ENCODE results near the gene C1QL3.

The C1QL3 gene

GRCh38 chr10:16544591-16544990 is 22.9 kb upstream of the C1QL3 start:
- no peak overlapping the region for H3K23ac ChIP-seq (ENCODE audit: low read depth, low read length, poor library complexity)
- H2AFZ ChIP-seq (ENCODE audit: low read length): no peak overlapping the region
- no peak overlapping the region for H3K9ac ChIP-seq (ENCODE audit: low read depth, low read length, poor library complexity)
- H3K79me1 ChIP-seq (ENCODE audit: low read depth, low read length): no peaks in the 10 kb centered on the region
- H2BK15ac ChIP-seq (ENCODE audit: low read length): no peak overlapping the region
- H4K91ac ChIP-seq (ENCODE audit: low read depth, low read length, poor library complexity): no peak overlapping the region
- H3K27ac ChIP-seq (replicated peaks; ENCODE audit: low read length): no peak overlapping the region
- no peaks in the 10 kb centered on the region for H3K36me3 ChIP-seq (replicated peaks in 1 of 2; ENCODE audit: control insufficient read depth in 2 of 2, insufficient read depth in 2 of 2, low read length in 2 of 2)
- H3K4me1 ChIP-seq (ENCODE audit: control insufficient read depth in 2 of 2, insufficient read depth in 1 of 2, low read depth in 1 of 2, low read length in 2 of 2): no peaks in the 10 kb centered on the region
- no peak overlapping the region for H3K14ac ChIP-seq (ENCODE audit: low read length)
- H3K9me3 ChIP-seq (replicated peaks in 1 of 2; ENCODE audit: control insufficient read depth in 2 of 2, insufficient read depth in 1 of 2, low read depth in 1 of 2, low read length in 2 of 2): no peaks in the 10 kb centered on the region
- H3K4me3 ChIP-seq (ENCODE audit: low read length in 2 of 2): no peak overlapping the region
- no peak overlapping the region for H2BK12ac ChIP-seq (ENCODE audit: low read length)
- no peak overlapping the region for H3K4ac ChIP-seq (ENCODE audit: low read length)
- WGBS, 2 donors (ENCODE audit: extremely low coverage in 2 of 2, insufficient read length in 2 of 2, insufficient replicate concordance in 1 of 2): no CpG with 5 or more reads among the region's 4 CpGs
- peaks cover 0 to 7% (median 0%) of the 10 kb centered on the region in 3 experiments for H3K27me3 ChIP-seq (ENCODE audit: control insufficient read depth in 3 of 3, insufficient read depth in 3 of 3, low read depth in 1 of 3, low read length in 3 of 3)
- H2BK120ac ChIP-seq (ENCODE audit: low read depth, low read length): no peak overlapping the region
- no peak overlapping the region for H4K8ac ChIP-seq (ENCODE audit: low read depth, low read length)
- no peak overlapping the region for H3K4me2 ChIP-seq (ENCODE audit: insufficient read depth, low read length, poor library complexity, severe bottlenecking)
- no peak overlapping the region for H3K18ac ChIP-seq (ENCODE audit: low read length)
- no peak overlapping the region for H2BK5ac ChIP-seq (ENCODE audit: low read length)
- no peak overlapping the region for H2AK5ac ChIP-seq (ENCODE audit: low read depth, low read length)
- no peak for DNase-seq (ENCODE audit: low spot score)

- Histone ChIP-seq H3K9ac (ENCODE audit: low read depth, low read length, poor library complexity) (no peak overlapping the region), H3K4me3 (ENCODE audit: low read length in 2 of 2) (no peak overlapping the region), H3K36me3 (replicated peaks in 1 of 2; ENCODE audit: control insufficient read depth in 2 of 2, insufficient read depth in 2 of 2, low read length in 2 of 2) (no peaks in the 10 kb centered on the region), H3K27ac (replicated peaks; ENCODE audit: low read length) (no peak overlapping the region), H2AK5ac (ENCODE audit: low read depth, low read length) (no peak overlapping the region), H3K23ac (ENCODE audit: low read depth, low read length, poor library complexity) (no peak overlapping the region), H3K9me3 (replicated peaks in 1 of 2; ENCODE audit: control insufficient read depth in 2 of 2, insufficient read depth in 1 of 2, low read depth in 1 of 2, low read length in 2 of 2) (no peaks in the 10 kb centered on the region), H3K27me3 (ENCODE audit: control insufficient read depth in 3 of 3, insufficient read depth in 3 of 3, low read depth in 1 of 3, low read length in 3 of 3) (peaks cover 0 to 7% (median 0%) of the 10 kb centered on the region in 3 experiments), H2BK12ac (ENCODE audit: low read length) (no peak overlapping the region), H3K79me1 (ENCODE audit: low read depth, low read length) (no peaks in the 10 kb centered on the region), H3K14ac (ENCODE audit: low read length) (no peak overlapping the region), H2AFZ (ENCODE audit: low read length) (no peak overlapping the region), H4K91ac (ENCODE audit: low read depth, low read length, poor library complexity) (no peak overlapping the region), H4K8ac (ENCODE audit: low read depth, low read length) (no peak overlapping the region), H2BK15ac (ENCODE audit: low read length) (no peak overlapping the region), H2BK120ac (ENCODE audit: low read depth, low read length) (no peak overlapping the region), H3K4ac (ENCODE audit: low read length) (no peak overlapping the region), H3K18ac (ENCODE audit: low read length) (no peak overlapping the region), H3K4me2 (ENCODE audit: insufficient read depth, low read length, poor library complexity, severe bottlenecking) (no peak overlapping the region), H2BK5ac (ENCODE audit: low read length) (no peak overlapping the region), H3K4me1 (ENCODE audit: control insufficient read depth in 2 of 2, insufficient read depth in 1 of 2, low read depth in 1 of 2, low read length in 2 of 2) (no peaks in the 10 kb centered on the region)
- WGBS, 2 donors (ENCODE audit: extremely low coverage in 2 of 2, insufficient read length in 2 of 2, insufficient replicate concordance in 1 of 2): no CpG with 5 or more reads among the region's 3 CpGs
- DNase-seq (ENCODE audit: low spot score): no peak
Observed at GRCh38 chr10:16544099-16544498, 22.4 kb upstream of the C1QL3 start.

DNA sequence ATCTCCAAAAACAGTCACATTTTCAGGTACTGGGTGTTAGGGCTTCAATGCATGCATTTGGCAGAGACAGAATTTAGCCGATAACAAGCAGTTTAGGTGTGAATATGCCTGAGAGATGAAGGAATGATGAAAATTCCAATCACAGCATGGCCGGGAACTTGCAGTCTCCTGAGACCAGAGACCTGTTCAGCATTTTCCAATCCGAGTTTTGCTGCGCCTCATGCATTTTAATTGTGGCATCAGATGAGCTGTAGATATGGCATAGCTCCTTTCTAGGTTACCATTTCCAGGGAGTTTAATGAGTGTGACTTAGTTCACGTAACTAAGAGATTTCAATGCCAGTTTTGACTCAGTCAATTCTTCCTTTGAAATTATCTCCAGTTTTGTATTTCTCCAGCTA is 14.5 kb upstream of the C1QL3 start:
- H3K18ac ChIP-seq (ENCODE audit: low read length): no peak overlapping the region
- no peak overlapping the region for H4K8ac ChIP-seq (ENCODE audit: low read depth, low read length)

DNA sequence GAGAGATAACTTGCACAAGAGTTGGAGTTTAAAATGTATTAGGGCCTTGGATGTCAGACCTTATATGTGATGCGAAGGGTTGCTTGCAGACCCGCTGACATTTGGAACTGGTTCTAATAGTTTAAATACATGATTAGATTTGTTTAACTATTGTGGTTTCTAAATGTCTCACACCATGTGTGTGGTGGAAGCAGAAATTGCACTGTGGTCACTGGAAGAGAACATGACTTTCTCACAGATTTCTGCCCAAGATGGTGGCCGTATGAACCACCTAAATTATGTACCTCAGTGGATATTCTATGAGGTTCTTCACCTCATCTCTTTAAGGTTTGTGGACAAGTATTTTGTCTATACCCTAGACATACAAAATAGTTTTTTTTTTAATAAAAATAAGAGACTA is 8.2 kb upstream of the C1QL3 start:
- Histone ChIP-seq H3K36me3 (replicated peaks in 1 of 2; ENCODE audit: control insufficient read depth in 2 of 2, insufficient read depth in 2 of 2, low read length in 2 of 2) (no peaks in the 10 kb centered on the region), H3K4me2 (ENCODE audit: insufficient read depth, low read length, poor library complexity, severe bottlenecking) (no peak overlapping the region), H4K91ac (ENCODE audit: low read depth, low read length, poor library complexity) (no peak overlapping the region), H3K27me3 (ENCODE audit: control insufficient read depth in 3 of 3, insufficient read depth in 3 of 3, low read depth in 1 of 3, low read length in 3 of 3) (peaks cover 0 to 53% (median 0%) of the 10 kb centered on the region in 3 experiments), H2AK5ac (ENCODE audit: low read depth, low read length) (no peak overlapping the region), H2AFZ (ENCODE audit: low read length) (no peak overlapping the region), H3K9me3 (replicated peaks in 1 of 2; ENCODE audit: control insufficient read depth in 2 of 2, insufficient read depth in 1 of 2, low read depth in 1 of 2, low read length in 2 of 2) (no peaks in the 10 kb centered on the region), H2BK5ac (ENCODE audit: low read length) (no peak overlapping the region), H3K4ac (ENCODE audit: low read length) (no peak overlapping the region), H3K4me3 (ENCODE audit: low read length in 2 of 2) (no peak overlapping the region), H3K18ac (ENCODE audit: low read length) (no peak overlapping the region), H3K79me1 (ENCODE audit: low read depth, low read length) (no peaks in the 10 kb centered on the region), H3K27ac (replicated peaks; ENCODE audit: low read length) (no peak overlapping the region), H2BK120ac (ENCODE audit: low read depth, low read length) (no peak overlapping the region), H3K14ac (ENCODE audit: low read length) (no peak overlapping the region), H2BK15ac (ENCODE audit: low read length) (no peak overlapping the region), H2BK12ac (ENCODE audit: low read length) (no peak overlapping the region), H3K23ac (ENCODE audit: low read depth, low read length, poor library complexity) (no peak overlapping the region), H4K8ac (ENCODE audit: low read depth, low read length) (no peak overlapping the region), H3K9ac (ENCODE audit: low read depth, low read length, poor library complexity) (no peak overlapping the region), H3K4me1 (ENCODE audit: control insufficient read depth in 2 of 2, insufficient read depth in 1 of 2, low read depth in 1 of 2, low read length in 2 of 2) (peaks cover 0 to 5% of the 10 kb centered on the region in 2 donors)
- WGBS, 2 donors (ENCODE audit: extremely low coverage in 2 of 2, insufficient read length in 2 of 2, insufficient replicate concordance in 1 of 2): no CpG with 5 or more reads among the region's 3 CpGs
- no peak for DNase-seq (ENCODE audit: low spot score)

More for the DNA sequence above, 14.5 kb upstream of the C1QL3 start:
- Histone ChIP-seq H3K4me1 (ENCODE audit: control insufficient read depth in 2 of 2, insufficient read depth in 1 of 2, low read depth in 1 of 2, low read length in 2 of 2) (no peaks in the 10 kb centered on the region), H3K79me1 (ENCODE audit: low read depth, low read length) (no peaks in the 10 kb centered on the region), H3K4me2 (ENCODE audit: insufficient read depth, low read length, poor library complexity, severe bottlenecking) (no peak overlapping the region), H3K4ac (ENCODE audit: low read length) (no peak overlapping the region), H3K23ac (ENCODE audit: low read depth, low read length, poor library complexity) (no peak overlapping the region), H2BK5ac (ENCODE audit: low read length) (no peak overlapping the region), H3K27ac (replicated peaks; ENCODE audit: low read length) (no peak overlapping the region), H2BK15ac (ENCODE audit: low read length) (no peak overlapping the region), H2AFZ (ENCODE audit: low read length) (no peak overlapping the region), H3K14ac (ENCODE audit: low read length) (no peak overlapping the region), H3K36me3 (replicated peaks in 1 of 2; ENCODE audit: control insufficient read depth in 2 of 2, insufficient read depth in 2 of 2, low read length in 2 of 2) (no peaks in the 10 kb centered on the region), H2BK120ac (ENCODE audit: low read depth, low read length) (no peak overlapping the region), H2BK12ac (ENCODE audit: low read length) (no peak overlapping the region), H3K4me3 (ENCODE audit: low read length in 2 of 2) (no peak overlapping the region), H4K91ac (ENCODE audit: low read depth, low read length, poor library complexity) (no peak overlapping the region), H3K9me3 (replicated peaks in 1 of 2; ENCODE audit: control insufficient read depth in 2 of 2, insufficient read depth in 1 of 2, low read depth in 1 of 2, low read length in 2 of 2) (no peaks in the 10 kb centered on the region), H2AK5ac (ENCODE audit: low read depth, low read length) (no peak overlapping the region), H3K27me3 (ENCODE audit: control insufficient read depth in 3 of 3, insufficient read depth in 3 of 3, low read depth in 1 of 3, low read length in 3 of 3) (no peaks in the 10 kb centered on the region), H3K9ac (ENCODE audit: low read depth, low read length, poor library complexity) (no peak overlapping the region)
- no peak for DNase-seq (ENCODE audit: low spot score)
- WGBS, 2 donors (ENCODE audit: extremely low coverage in 2 of 2, insufficient read length in 2 of 2, insufficient replicate concordance in 1 of 2): no CpG with 5 or more reads among the region's 5 CpGs
